Ishikawa (cell line): ENCODE results near the gene CSRNP2.

Source experiments
- REST ChIP-seq: IDR thresholded peaks from 2 replicates; pipeline ENCODE4 v1.6.1; 2012; ENCODE audit warnings: low read depth, mild to moderate bottlenecking
- TAF1 ChIP-seq: IDR thresholded peaks from 2 replicates; pipeline ENCODE4 v1.6.1; 2012; ENCODE audit warnings: low read depth, mild to moderate bottlenecking
- TCF12 ChIP-seq: IDR thresholded peaks from 2 replicates; pipeline ENCODE4 v1.6.1; 2012; ENCODE audit warnings: low read depth
- TEAD4 ChIP-seq: IDR thresholded peaks from 2 replicates; pipeline ENCODE4 v1.6.1; 2012

- TF ChIP-seq TCF12 (no peak), TEAD4 (no peak; the same call in none of the 2 replicates), TAF1 (no peak), REST (no peak)
Observed at GRCh38 chr12:51028126-51028812, 55.1 kb downstream of the CSRNP2 start.
